Hepatocyte (in vitro differentiated cells): ENCODE results near the gene CYP1A2. TPM values are rescaled to one million over a fixed set of nuclear protein-coding genes. Genes with fewer than 3 reads are reported as not detected.
A peak's percentile ranks its signal among the peaks of the same experiment; 100 is the strongest.

Experiments used
- DNase-seq: peaks from one replicate; pipeline ENCODE4 v3.0.0-alpha.2; 2016; ENCODE audit warnings: low spot score
- H2AFZ ChIP-seq: fragments of 200-600 bp; sonication (generic); 2 replicates; pipeline ENCODE4 v1.6.0; 2016; ENCODE audit warnings: antibody characterized with exemption, mild to moderate bottlenecking
- H3K27ac ChIP-seq: fragments of 200-600 bp; sonication (generic); 2 replicates; pipeline ENCODE4 v1.5.1; 2016; ENCODE audit warnings: mild to moderate bottlenecking
- H3K27me3 ChIP-seq: fragments of 200-600 bp; sonication (generic); 2 replicates; pipeline ENCODE4 v1.6.1; 2016
- H3K36me3 ChIP-seq: fragments of 200-600 bp; sonication (generic); replicated peaks from 2 replicates; pipeline ENCODE4 v1.5.1; 2016; ENCODE audit warnings: low read depth; ENCODE audit not compliant: insufficient read depth
- H3K4me1 ChIP-seq: fragments of 200-600 bp; sonication (generic); 2 replicates; pipeline ENCODE4 v1.5.1; 2016; ENCODE audit warnings: mild to moderate bottlenecking, moderate library complexity; ENCODE audit not compliant: insufficient read depth
- H3K4me2 ChIP-seq: fragments of 200-600 bp; sonication (generic); 2 replicates; pipeline ENCODE4 v1.6.0; 2016
- H3K4me3 ChIP-seq: fragments of 200-600 bp; sonication (generic); 2 replicates; pipeline ENCODE4 v1.5.1; 2016; ENCODE audit warnings: mild to moderate bottlenecking
- H3K79me2 ChIP-seq: fragments of 200-600 bp; sonication (generic); 2 replicates; pipeline ENCODE4 v1.6.0; 2017; ENCODE audit warnings: mild to moderate bottlenecking
- H3K9me2 ChIP-seq: fragments of 200-600 bp; sonication (generic); replicated peaks from 2 replicates; pipeline ENCODE4 v1.6.0; 2017; ENCODE audit warnings: mild to moderate bottlenecking; ENCODE audit not compliant: insufficient read depth
- H3K9me3 ChIP-seq: fragments of 200-600 bp; sonication (generic); 2 replicates; pipeline ENCODE4 v1.5.1; 2016; ENCODE audit warnings: low read depth, mild to moderate bottlenecking
- H4K20me1 ChIP-seq: fragments of 200-600 bp; sonication (generic); 2 replicates; pipeline ENCODE4 v1.6.0; 2016; ENCODE audit warnings: mild to moderate bottlenecking; ENCODE audit not compliant: insufficient read depth, poor library complexity, severe bottlenecking
- CTCF ChIP-seq: fragments of 200-600 bp; sonication (generic); IDR thresholded peaks from 2 replicates; pipeline ENCODE4 v1.5.1; 2016; ENCODE audit warnings: antibody characterized with exemption, mild to moderate bottlenecking; ENCODE audit not compliant: poor library complexity
- EZH2 ChIP-seq: fragments of 200-600 bp; sonication (generic); IDR thresholded peaks from 2 replicates; pipeline ENCODE4 v1.6.1; 2016; ENCODE audit warnings: antibody characterized with exemption, mild to moderate bottlenecking, borderline replicate concordance
- EZH2phosphoT487 ChIP-seq: fragments of 200-600 bp; sonication (generic); IDR thresholded peaks from one replicate; pipeline ENCODE4 v1.6.1; 2018; ENCODE audit warnings: antibody characterized with exemption, mild to moderate bottlenecking, low read depth, moderate library complexity; ENCODE audit not compliant: unreplicated experiment, severe bottlenecking
- WGBS: methylation state at CpG from one replicate; pipeline ENCODE4 v1.1.6; 2016; ENCODE audit warnings: low lambda C conversion rate; ENCODE audit errors: missing lambda C conversion rate; 5-methylcytosine and 5-hydroxymethylcytosine counted together
- polyA plus RNA-seq: library from polyadenylated mRNA; unstranded; fragments of >200 nt; fragmentation: Nextera tagmentation; extraction: Ambion mirVana; gene quantifications from 2 replicates; pipeline ENCODE4 v1.2.1, GENCODE V29; 2016
- total RNA-seq: library from RNA; depleted of rRNA; stranded (reverse); fragments of >200 nt; gene quantifications from 2 replicates; pipeline ENCODE4 v1.2.3, GENCODE V29; 2014

The CYP1A2 gene
- total and polyA plus RNA-seq, 2 experiments from 2014 or later, result 0.17 TPM; not detected in 1

- no peak overlapping the region for H3K27ac ChIP-seq
- H3K4me2 ChIP-seq, result no peak overlapping the region
- no peaks in the 10 kb centered on the region for H3K9me2 ChIP-seq
- no peak overlapping the region for H2AFZ ChIP-seq
- H3K36me3 ChIP-seq, result no peaks in the 10 kb centered on the region
- H3K4me1 ChIP-seq, result no peaks in the 10 kb centered on the region
- H3K4me3 ChIP-seq, result no peak overlapping the region
- H3K79me2 ChIP-seq, result peaks cover 26% of the 10 kb centered on the region
- no peak for DNase-seq
- H3K27me3 ChIP-seq, result no peaks in the 10 kb centered on the region
- no peaks in the 10 kb centered on the region for H3K9me3 ChIP-seq
- WGBS, result 95% methylated on average over 23 of the region's 25 CpGs
- peaks cover 19% of the 10 kb centered on the region for H4K20me1 ChIP-seq
- TF ChIP-seq CTCF (no peak), EZH2phosphoT487 (no peak), EZH2 (no peak)
Observed at GRCh38 chr15:74798388-74799254, 50.0 kb downstream of the CYP1A2 start.

- Histone ChIP-seq H3K9me3 (no peaks in the 10 kb centered on the region), H3K4me3 (no peak overlapping the region), H3K79me2 (peaks cover 22% of the 10 kb centered on the region), H3K4me2 (no peak overlapping the region), H3K9me2 (no peaks in the 10 kb centered on the region), H3K4me1 (no peaks in the 10 kb centered on the region), H3K27me3 (no peaks in the 10 kb centered on the region), H2AFZ (no peak overlapping the region), H3K36me3 (no peaks in the 10 kb centered on the region), H3K27ac (peak overlapping the region; percentile 43), H4K20me1 (peaks cover 17% of the 10 kb centered on the region)
- TF ChIP-seq EZH2phosphoT487, result no peak
- TF ChIP-seq EZH2, result no peak
- TF ChIP-seq CTCF, result no peak
- 91% methylated on average over 15 of the region's 16 CpGs for WGBS
- DNase-seq, result no peak
Observed at GRCh38 chr15:74799255-74799855, 50.7 kb downstream of the CYP1A2 start.

GRCh38 chr15:74799856-74800558, 51.4 kb downstream of the CYP1A2 start:
- 62% methylated on average over 17 of the region's 18 CpGs for WGBS
- no peaks in the 10 kb centered on the region for H3K27me3 ChIP-seq
- H2AFZ ChIP-seq, result no peak overlapping the region
- H3K9me3 ChIP-seq, result no peaks in the 10 kb centered on the region
- no peak overlapping the region for H3K4me2 ChIP-seq
- TF ChIP-seq CTCF (peak; percentile 80), EZH2 (no peak), EZH2phosphoT487 (no peak)
- H3K79me2 ChIP-seq, result peaks cover 15% of the 10 kb centered on the region
- peak; percentile 77 for DNase-seq
- H4K20me1 ChIP-seq, result peaks cover 17% of the 10 kb centered on the region
- no peaks in the 10 kb centered on the region for H3K36me3 ChIP-seq
- no peaks in the 10 kb centered on the region for H3K9me2 ChIP-seq
- H3K4me1 ChIP-seq, result no peaks in the 10 kb centered on the region
- H3K4me3 ChIP-seq, result no peak overlapping the region
- peak overlapping the region; percentile 43 for H3K27ac ChIP-seq
